ENCODE measurements around the gene HAX1. TPM values are rescaled to one million over a fixed set of nuclear protein-coding genes. Genes with fewer than 3 reads are reported as not detected.

HAX1 gene
- total RNA-seq, 1 donor from 2014 or later: 82.2 TPM

DNA sequence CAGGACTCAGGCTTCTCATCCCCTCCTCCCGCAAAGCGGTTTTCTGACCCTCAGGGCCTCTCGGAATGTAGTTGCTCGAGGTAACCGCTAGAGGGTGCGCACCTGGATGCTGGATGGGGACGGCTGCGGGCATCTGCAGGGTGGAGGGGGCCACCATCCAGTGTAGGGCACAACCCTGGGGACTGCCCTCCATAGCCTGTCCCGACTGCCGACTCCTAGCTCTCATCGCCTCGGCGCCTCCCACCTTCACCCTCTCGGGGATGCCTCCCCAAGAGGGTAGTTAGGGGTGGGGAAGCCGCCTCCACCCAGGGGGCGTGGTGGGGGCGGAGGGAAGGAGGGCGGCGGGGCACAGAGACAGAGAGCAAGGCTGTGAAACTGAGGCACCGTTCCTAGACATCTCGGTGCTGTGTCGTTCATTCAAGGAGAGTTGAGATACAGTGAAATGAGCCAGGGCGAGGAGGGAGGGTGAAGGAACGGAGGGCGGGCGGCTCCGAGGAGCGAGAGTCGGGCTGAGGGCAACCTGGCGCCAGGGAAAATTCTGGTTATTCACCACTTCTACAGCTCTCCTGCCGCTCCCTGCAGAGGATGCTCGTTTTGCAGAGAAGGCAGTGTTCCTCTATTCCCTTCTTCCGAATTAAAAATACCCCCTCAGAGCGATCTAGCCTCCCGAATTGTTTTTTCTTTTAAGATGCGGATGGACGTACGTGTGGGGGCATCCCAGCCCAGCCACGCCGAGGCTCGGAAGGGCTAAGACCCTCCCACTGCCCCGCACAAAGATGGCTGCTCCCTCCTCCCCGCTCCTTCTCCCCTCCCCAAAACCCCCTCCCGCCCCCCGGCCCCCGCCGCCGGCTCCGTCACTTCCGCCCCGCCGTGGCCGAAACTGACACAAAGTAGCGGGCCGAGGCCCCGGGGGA, 52.5 kb downstream of the HAX1 start, which contains the start of gene ATP8B2:
Gene ATP8B2, plus strand, starts transcription at position 857 of the 914 bp plus-strand sequence. CDS start 2,617 bp downstream, outside the sequence.
- Histone ChIP-seq H3K9ac (ENCODE audit: low read length) (peak within 1 kb of the TSS; percentile 94), H3K27ac (ENCODE audit: low read depth, low read length) (peak within 1 kb of the TSS; percentile 92), H3K27me3 (ENCODE audit: insufficient read depth, low read length) (peaks cover 8% of the 10 kb centered on the region), H3K4me3 (ENCODE audit: insufficient read depth, low read depth, low read length) (peak within 1 kb of the TSS; percentile 93), H3K36me3 (ENCODE audit: insufficient read depth, low read length) (no peaks in the 10 kb centered on the region), H3K9me3 (ENCODE audit: insufficient read depth, low read depth, low read length) (no peaks in the 10 kb centered on the region), H2AFZ (ENCODE audit: low read depth, low read length) (peak within 1 kb of the TSS; percentile 78), H3K79me2 (ENCODE audit: insufficient read depth, low read length) (peaks cover 37% of the 10 kb centered on the region), H3K4me2 (ENCODE audit: low read length) (peak within 1 kb of the TSS; percentile 99), H4K20me1 (ENCODE audit: insufficient read depth, low read length) (peaks cover 23% of the 10 kb centered on the region), H3K4me1 (ENCODE audit: insufficient read depth, low read length) (peaks cover 35% of the 10 kb centered on the region)
- TF ChIP-seq, protein P1, sequence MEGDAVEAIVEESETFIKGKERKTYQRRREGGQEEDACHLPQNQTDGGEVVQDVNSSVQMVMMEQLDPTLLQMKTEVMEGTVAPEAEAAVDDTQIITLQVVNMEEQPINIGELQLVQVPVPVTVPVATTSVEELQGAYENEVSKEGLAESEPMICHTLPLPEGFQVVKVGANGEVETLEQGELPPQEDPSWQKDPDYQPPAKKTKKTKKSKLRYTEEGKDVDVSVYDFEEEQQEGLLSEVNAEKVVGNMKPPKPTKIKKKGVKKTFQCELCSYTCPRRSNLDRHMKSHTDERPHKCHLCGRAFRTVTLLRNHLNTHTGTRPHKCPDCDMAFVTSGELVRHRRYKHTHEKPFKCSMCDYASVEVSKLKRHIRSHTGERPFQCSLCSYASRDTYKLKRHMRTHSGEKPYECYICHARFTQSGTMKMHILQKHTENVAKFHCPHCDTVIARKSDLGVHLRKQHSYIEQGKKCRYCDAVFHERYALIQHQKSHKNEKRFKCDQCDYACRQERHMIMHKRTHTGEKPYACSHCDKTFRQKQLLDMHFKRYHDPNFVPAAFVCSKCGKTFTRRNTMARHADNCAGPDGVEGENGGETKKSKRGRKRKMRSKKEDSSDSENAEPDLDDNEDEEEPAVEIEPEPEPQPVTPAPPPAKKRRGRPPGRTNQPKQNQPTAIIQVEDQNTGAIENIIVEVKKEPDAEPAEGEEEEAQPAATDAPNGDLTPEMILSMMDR (IDR thresholded peaks at IDR 0.05; ENCODE audit: insufficient read depth, low read depth, low read length): peak; percentile 81
- no peak for TF ChIP-seq EZH2 (IDR thresholded peaks at IDR 0.05; ENCODE audit: insufficient read depth, low read length)
- Mint-ChIP-seq H3K4me1 (ENCODE audit: low read depth, unreplicated experiment) (peaks cover 20% of the 10 kb centered on the region), H3K27me3 (ENCODE audit: low read depth, unreplicated experiment) (peaks cover 27% of the 10 kb centered on the region), H3K27ac (ENCODE audit: unreplicated experiment) (peak within 1 kb of the TSS; percentile 99), H3K4me3 (ENCODE audit: unreplicated experiment) (peak within 1 kb of the TSS; percentile 99), H3K9me3 (ENCODE audit: unreplicated experiment) (no peaks in the 10 kb centered on the region), H3K36me3 (ENCODE audit: low read depth, unreplicated experiment) (peaks cover 4% of the 10 kb centered on the region)
- no peak for FAIRE-seq
- DNase-seq (ENCODE audit: low read depth): peak; percentile 49

Other genes with a start within 250 kb of the HAX1 start
- 0.07 TPM in 1 of 2 replicates, not detected in the other for gene NUP210L, start 117.6 kb upstream of the HAX1 start, total RNA-seq
- 600 and 687 TPM in 2 replicates for gene TPM3, start 80.5 kb upstream of the HAX1 start, total RNA-seq
- not detected in 2 replicates for gene CFAP141, start 66.3 kb upstream of the HAX1 start, total RNA-seq
- 203 and 218 TPM in 2 replicates for gene UBAP2L, start 51.7 kb upstream of the HAX1 start, total RNA-seq
- 0.17 TPM in 1 of 2 replicates, not detected in the other for gene AQP10, start 48.5 kb downstream of the HAX1 start, total RNA-seq
- 71.6 and 71.9 TPM in 2 replicates for gene ATP8B2, start 52.9 kb downstream of the HAX1 start, total RNA-seq
- gene IL6R, start 132.7 kb downstream of the HAX1 start, total RNA-seq: 2.2 and 2.5 TPM in 2 replicates
- not detected in 2 replicates for gene TDRD10, start 229.6 kb downstream of the HAX1 start, total RNA-seq
- not detected in 2 replicates for gene SHE, start 229.8 kb downstream of the HAX1 start, total RNA-seq

Measured in astrocyte (in vitro differentiated cells and primary cell).